ENCODE measurements around the gene PTPRA. TPM values are rescaled to one million over a fixed set of nuclear protein-coding genes. Genes with fewer than 3 reads are reported as not detected.

The PTPRA gene
- total RNA-seq, 1 donor from 2014 or later, result 50.1 TPM

DNA sequence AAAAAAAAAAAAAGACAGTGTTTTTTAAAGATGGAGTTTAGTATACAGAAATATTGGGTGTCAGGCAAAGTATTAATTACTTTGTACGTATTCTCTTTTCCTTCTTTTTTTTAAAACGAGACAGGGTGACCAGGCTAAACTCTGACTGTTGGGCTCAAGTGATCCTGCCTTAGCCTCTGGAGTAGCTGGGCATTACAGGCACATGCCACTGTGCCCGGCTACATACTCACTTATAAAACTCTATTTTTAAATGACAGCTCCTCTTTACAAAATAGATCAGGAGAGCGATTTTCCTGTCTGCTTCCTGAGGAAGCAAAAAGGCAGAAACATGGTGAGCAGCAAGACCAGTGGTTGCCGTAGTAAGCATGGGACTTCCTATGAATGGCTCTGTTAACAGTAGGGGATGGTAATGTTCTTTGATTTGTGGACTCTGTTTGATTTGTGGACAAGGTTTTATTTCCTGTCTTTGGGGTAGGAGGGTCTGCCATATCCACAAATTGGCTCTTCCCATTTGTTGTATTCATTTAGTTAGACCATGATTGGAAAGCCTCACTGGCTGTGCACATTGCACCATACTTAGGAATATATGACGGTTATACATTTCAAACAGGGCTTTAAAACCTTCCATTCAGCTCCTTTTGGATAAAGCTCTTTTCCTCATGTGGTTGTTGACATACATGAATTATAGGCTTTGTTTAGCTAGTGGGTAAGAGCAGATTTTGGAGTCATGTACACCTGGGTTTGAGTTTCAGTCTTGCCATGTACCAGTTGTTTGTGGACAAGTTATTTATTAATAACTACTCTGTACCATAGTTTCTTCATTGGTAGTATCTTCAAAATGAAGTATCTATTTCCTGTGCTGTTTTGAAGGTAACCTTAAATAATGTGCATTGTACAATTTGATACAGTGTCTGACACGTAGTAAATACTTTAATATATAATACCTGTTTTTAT lies 45.1 kb downstream of the PTPRA start:
- DNase-seq (ENCODE audit: low read depth) (no peak), FAIRE-seq (no peak)
- Mint-ChIP-seq H3K36me3 (ENCODE audit: low read depth, unreplicated experiment) (peaks cover 6% of the 10 kb centered on the region), H3K9me3 (ENCODE audit: unreplicated experiment) (peaks cover 1% of the 10 kb centered on the region), H3K27ac (ENCODE audit: unreplicated experiment) (no peak overlapping the region), H3K4me1 (ENCODE audit: low read depth, unreplicated experiment) (peaks cover 7% of the 10 kb centered on the region), H3K27me3 (ENCODE audit: low read depth, unreplicated experiment) (no peaks in the 10 kb centered on the region), H3K4me3 (ENCODE audit: unreplicated experiment) (no peak overlapping the region)
- Histone ChIP-seq H3K36me3 (ENCODE audit: insufficient read depth, low read length) (no peaks in the 10 kb centered on the region), H4K20me1 (ENCODE audit: insufficient read depth, low read length) (peaks cover 43% of the 10 kb centered on the region), H3K9me3 (ENCODE audit: insufficient read depth, low read depth, low read length) (no peaks in the 10 kb centered on the region), H3K27ac (ENCODE audit: low read depth, low read length) (no peak overlapping the region), H3K27me3 (ENCODE audit: insufficient read depth, low read length) (no peaks in the 10 kb centered on the region), H3K4me2 (ENCODE audit: low read length) (no peak overlapping the region), H3K4me3 (ENCODE audit: insufficient read depth, low read depth, low read length) (no peak overlapping the region), H3K4me1 (ENCODE audit: insufficient read depth, low read length) (no peaks in the 10 kb centered on the region), H3K9ac (ENCODE audit: low read length) (no peak overlapping the region), H3K79me2 (ENCODE audit: insufficient read depth, low read length) (peaks cover 42% of the 10 kb centered on the region), H2AFZ (ENCODE audit: low read depth, low read length) (no peak overlapping the region)
- no peak for TF ChIP-seq EZH2 (IDR thresholded peaks at IDR 0.05; ENCODE audit: insufficient read depth, low read length)
- TF ChIP-seq, protein P1, sequence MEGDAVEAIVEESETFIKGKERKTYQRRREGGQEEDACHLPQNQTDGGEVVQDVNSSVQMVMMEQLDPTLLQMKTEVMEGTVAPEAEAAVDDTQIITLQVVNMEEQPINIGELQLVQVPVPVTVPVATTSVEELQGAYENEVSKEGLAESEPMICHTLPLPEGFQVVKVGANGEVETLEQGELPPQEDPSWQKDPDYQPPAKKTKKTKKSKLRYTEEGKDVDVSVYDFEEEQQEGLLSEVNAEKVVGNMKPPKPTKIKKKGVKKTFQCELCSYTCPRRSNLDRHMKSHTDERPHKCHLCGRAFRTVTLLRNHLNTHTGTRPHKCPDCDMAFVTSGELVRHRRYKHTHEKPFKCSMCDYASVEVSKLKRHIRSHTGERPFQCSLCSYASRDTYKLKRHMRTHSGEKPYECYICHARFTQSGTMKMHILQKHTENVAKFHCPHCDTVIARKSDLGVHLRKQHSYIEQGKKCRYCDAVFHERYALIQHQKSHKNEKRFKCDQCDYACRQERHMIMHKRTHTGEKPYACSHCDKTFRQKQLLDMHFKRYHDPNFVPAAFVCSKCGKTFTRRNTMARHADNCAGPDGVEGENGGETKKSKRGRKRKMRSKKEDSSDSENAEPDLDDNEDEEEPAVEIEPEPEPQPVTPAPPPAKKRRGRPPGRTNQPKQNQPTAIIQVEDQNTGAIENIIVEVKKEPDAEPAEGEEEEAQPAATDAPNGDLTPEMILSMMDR (IDR thresholded peaks at IDR 0.05; ENCODE audit: insufficient read depth, low read depth, low read length), result no peak

DNA sequence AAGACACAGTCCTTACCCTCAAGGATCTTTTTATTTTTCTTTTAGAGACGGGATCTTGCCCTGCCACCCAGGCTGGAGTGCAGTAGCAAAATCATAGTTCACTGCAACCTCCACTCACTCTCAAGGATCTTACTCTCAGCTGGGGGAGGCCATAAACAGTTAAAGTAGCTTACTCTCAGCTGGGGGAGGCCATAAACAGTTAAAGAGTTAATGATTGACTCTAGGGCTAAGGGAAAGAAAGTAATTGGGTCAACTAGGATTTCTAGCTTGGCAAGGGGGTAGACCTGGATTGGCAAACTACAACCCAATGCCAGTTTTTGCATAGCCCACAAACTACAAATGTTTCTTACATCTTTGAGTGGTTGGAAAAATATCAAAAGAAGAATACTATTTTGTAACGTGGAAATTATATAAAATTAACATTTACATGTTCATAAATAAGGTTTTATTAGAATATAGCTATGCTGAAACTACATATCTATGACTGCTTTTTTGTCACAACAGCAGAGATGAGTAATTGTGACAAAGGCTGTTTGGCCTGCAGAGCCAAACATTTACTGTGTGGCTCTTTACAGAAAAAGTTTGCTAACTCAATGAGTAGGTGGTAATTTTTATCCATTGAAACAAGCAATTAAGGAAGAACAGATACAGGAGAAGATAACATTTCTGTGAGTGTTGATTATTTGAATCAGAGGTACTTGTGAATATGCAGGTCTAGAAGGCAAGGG lies 46.4 kb downstream of the PTPRA start:
- no peaks in the 10 kb centered on the region for H3K27me3 ChIP-seq (ENCODE audit: insufficient read depth, low read length)
- TF ChIP-seq EZH2 (IDR thresholded peaks at IDR 0.05; ENCODE audit: insufficient read depth, low read length), result no peak
- TF ChIP-seq, protein P1 (IDR thresholded peaks at IDR 0.05; ENCODE audit: insufficient read depth, low read depth, low read length), result no peak
- Mint-ChIP-seq H3K27ac (ENCODE audit: unreplicated experiment) (no peak overlapping the region), H3K36me3 (ENCODE audit: low read depth, unreplicated experiment) (peaks cover 12% of the 10 kb centered on the region), H3K4me3 (ENCODE audit: unreplicated experiment) (no peak overlapping the region), H3K27me3 (ENCODE audit: low read depth, unreplicated experiment) (no peaks in the 10 kb centered on the region), H3K9me3 (ENCODE audit: unreplicated experiment) (peaks cover 1% of the 10 kb centered on the region), H3K4me1 (ENCODE audit: low read depth, unreplicated experiment) (peaks cover 7% of the 10 kb centered on the region)
- H2AFZ ChIP-seq (ENCODE audit: low read depth, low read length), result no peak overlapping the region
- no peaks in the 10 kb centered on the region for H3K4me1 ChIP-seq (ENCODE audit: insufficient read depth, low read length)
- H3K4me3 ChIP-seq (ENCODE audit: insufficient read depth, low read depth, low read length), result no peak overlapping the region
- peaks cover 37% of the 10 kb centered on the region for H3K79me2 ChIP-seq (ENCODE audit: insufficient read depth, low read length)
- H3K9ac ChIP-seq (ENCODE audit: low read length), result no peak overlapping the region
- peaks cover 4% of the 10 kb centered on the region for H3K36me3 ChIP-seq (ENCODE audit: insufficient read depth, low read length)
- FAIRE-seq, result no peak
- no peaks in the 10 kb centered on the region for H3K9me3 ChIP-seq (ENCODE audit: insufficient read depth, low read depth, low read length)
- H3K27ac ChIP-seq (ENCODE audit: low read depth, low read length), result no peak overlapping the region
- H4K20me1 ChIP-seq (ENCODE audit: insufficient read depth, low read length), result peaks cover 35% of the 10 kb centered on the region
- no peak overlapping the region for H3K4me2 ChIP-seq (ENCODE audit: low read length)
- no peak for DNase-seq (ENCODE audit: low read depth)

Data from astrocyte (in vitro differentiated cells and primary cell).